ENCODE data around the gene ADSS1.

ADSS1 gene

GRCh38 chr14:104784846-104785707 lies 61.0 kb downstream of the ADSS1 start:
- DNase-seq = no peak

- no peak for DNase-seq
Observed at GRCh38 chr14:104785708-104786080, 61.7 kb downstream of the ADSS1 start.

GRCh38 chr14:104786091-104786586 lies 62.1 kb downstream of the ADSS1 start:
- no peak for DNase-seq

- no peak for DNase-seq
Observed at GRCh38 chr14:104786726-104787675, 63.0 kb downstream of the ADSS1 start.

- DNase-seq = no peak
Observed at GRCh38 chr14:104787736-104788135, 63.7 kb downstream of the ADSS1 start.

- DNase-seq = no peak
Observed at GRCh38 chr14:104788161-104788818, 64.3 kb downstream of the ADSS1 start.

GRCh38 chr14:104788873-104789663 lies 65.0 kb downstream of the ADSS1 start:
- DNase-seq = no peak

GRCh38 chr14:104789752-104790743 lies 66.0 kb downstream of the ADSS1 start:
- no peak for DNase-seq

GRCh38 chr14:104791425-104791824 lies 67.4 kb downstream of the ADSS1 start:
- DNase-seq = no peak

- DNase-seq = no peak
Observed at GRCh38 chr14:104792101-104792884, 68.3 kb downstream of the ADSS1 start.

- DNase-seq = no peak
Observed at GRCh38 chr14:104792945-104793702, 69.1 kb downstream of the ADSS1 start.

GRCh38 chr14:104793703-104793959 lies 69.6 kb downstream of the ADSS1 start:
- DNase-seq = no peak

GRCh38 chr14:104794099-104794498 lies 70.1 kb downstream of the ADSS1 start:
- no peak for DNase-seq

GRCh38 chr14:104794631-104794992 lies 70.6 kb downstream of the ADSS1 start:
- DNase-seq = no peak

- no peak for DNase-seq
Observed at GRCh38 chr14:104794993-104795780, 71.2 kb downstream of the ADSS1 start, which contains the start of gene AKT1. TSS of gene AKT1 (minus strand) at chr14:104795748. CDS start at chr14:104792643, 3,105 bp downstream.

- no peak for DNase-seq
Observed at GRCh38 chr14:104795781-104796686, 72.0 kb downstream of the ADSS1 start.

GRCh38 chr14:104796687-104797081 lies 72.7 kb downstream of the ADSS1 start:
- no peak for DNase-seq
